K562 (cell line): ENCODE data around the gene KIF5C. TPM values are rescaled to one million over a fixed set of nuclear protein-coding genes. Genes with fewer than 3 reads are reported as not detected.

ENCODE experiments used
- ARNT ChIP-seq, 2 experiments: fragments of 450-650 bp; IDR thresholded peaks; 2 replicates each; pipeline ENCODE4 v1.6.1; 2016; ENCODE audit warnings: mild to moderate bottlenecking in 1 of 2
- GMEB1 ChIP-seq: fragments of 250-450 bp; sonication (Bioruptor Pico); IDR thresholded peaks from 2 replicates; pipeline ENCODE4 v1.4.0; 2020; ENCODE audit warnings: mild to moderate bottlenecking
- LARP7 ChIP-seq: fragments of 450-650 bp; IDR thresholded peaks from 2 replicates; pipeline ENCODE4 v1.6.1; 2016
- NCOR1 ChIP-seq: fragments of 450-650 bp; IDR thresholded peaks from 2 replicates; pipeline ENCODE4 v1.6.1; 2016; ENCODE audit warnings: mild to moderate bottlenecking, moderate library complexity
- SAP30 ChIP-seq: fragments of 200-600 bp; sonication (generic); IDR thresholded peaks from 2 replicates; pipeline ENCODE4 v1.6.1; 2012; ENCODE audit warnings: borderline replicate concordance, low read depth, mild to moderate bottlenecking, moderate library complexity, low read length, control low read depth, inconsistent platforms; ENCODE audit not compliant: insufficient read depth, poor library complexity, severe bottlenecking
- SMC3 ChIP-seq: conservative IDR thresholded peaks from 2 replicates; pipeline ENCODE4 v1.6.1; 2011; ENCODE audit warnings: low read depth, low read length, improper control_type of control experiment; ENCODE audit not compliant: insufficient read depth
- TBP ChIP-seq: optimal IDR thresholded peaks from 2 replicates; pipeline ENCODE3; 2011; ENCODE audit warnings: low read depth, low read length, improper control_type of control experiment
- ZNF140 ChIP-seq: fragments of 250-450 bp; sonication (Bioruptor Pico); IDR thresholded peaks from 2 replicates; pipeline ENCODE4 v1.8.0; 2021; ENCODE audit warnings: moderate library complexity, mild to moderate bottlenecking, inconsistent platforms
- ZNF785 ChIP-seq: fragments of 250-450 bp; sonication (Bioruptor Pico); IDR thresholded peaks from 2 replicates; pipeline ENCODE4 v1.4.0; 2020; ENCODE audit warnings: mild to moderate bottlenecking
- polyA plus RNA-seq, 8 experiments: library from polyadenylated mRNA; depleted of rRNA in 4 of 8; stranded (reverse) in 5 of 8; unstranded in 3 of 8; fragments of >200 nt; fragmentation: Nextera tagmentation in 2 of 8; fragmentation: Illumina TruSeq in 1 of 8; extraction: Ambion mirVana in 2 of 8; extraction: Trizol in 1 of 8; gene quantifications; 2 replicates each; pipeline versions ENCODE4 v1.2.1 to v1.2.3, GENCODE V29; 2011 to 2014; ENCODE audit warnings: inconsistent platforms in 1 of 8, missing spikeins in 1 of 8
- total RNA-seq, 7 experiments: library from RNA; depleted of rRNA in 6 of 7; stranded (reverse); fragments of >200 nt in 6 of 7; fragmentation: Illumina TruSeq in 2 of 7; extraction: Trizol in 2 of 7; gene quantifications; 2 replicates each; pipeline versions ENCODE4 v1.2.1 to v1.2.3, GENCODE V29; 2011 to 2021; ENCODE audit warnings: low replicate concordance in 1 of 7
- TF ChIP-seq, protein P1 (sequence below): fragments of 250-450 bp; sonication (Bioruptor Pico); IDR thresholded peaks from 2 replicates; pipeline ENCODE4 v1.5.0; 2022; ENCODE audit warnings: mild to moderate bottlenecking
- TF ChIP-seq, protein P2 (sequence below): IDR thresholded peaks from 2 replicates; pipeline ENCODE4 v1.6.1; 2014; ENCODE audit warnings: antibody characterized with exemption

Gene KIF5C
- total and polyA plus RNA-seq, 9 of the 15 experiments (the other 6 are each of a cell fraction or from before 2014, with no cell fraction given): 0.01 to 0.09 (median 0.01) TPM; not detected in 6

GRCh38 chr2:148888003-148888501 is 13.0 kb downstream of the KIF5C start (continued):
- no peak for TF ChIP-seq ZNF140 (CRISPR knock-in tag)
- no peak for TF ChIP-seq GMEB1
- no peak for TF ChIP-seq SAP30
- no peak for TF ChIP-seq SMC3
- TF ChIP-seq NCOR1: no peak
- TF ChIP-seq, protein P1, sequence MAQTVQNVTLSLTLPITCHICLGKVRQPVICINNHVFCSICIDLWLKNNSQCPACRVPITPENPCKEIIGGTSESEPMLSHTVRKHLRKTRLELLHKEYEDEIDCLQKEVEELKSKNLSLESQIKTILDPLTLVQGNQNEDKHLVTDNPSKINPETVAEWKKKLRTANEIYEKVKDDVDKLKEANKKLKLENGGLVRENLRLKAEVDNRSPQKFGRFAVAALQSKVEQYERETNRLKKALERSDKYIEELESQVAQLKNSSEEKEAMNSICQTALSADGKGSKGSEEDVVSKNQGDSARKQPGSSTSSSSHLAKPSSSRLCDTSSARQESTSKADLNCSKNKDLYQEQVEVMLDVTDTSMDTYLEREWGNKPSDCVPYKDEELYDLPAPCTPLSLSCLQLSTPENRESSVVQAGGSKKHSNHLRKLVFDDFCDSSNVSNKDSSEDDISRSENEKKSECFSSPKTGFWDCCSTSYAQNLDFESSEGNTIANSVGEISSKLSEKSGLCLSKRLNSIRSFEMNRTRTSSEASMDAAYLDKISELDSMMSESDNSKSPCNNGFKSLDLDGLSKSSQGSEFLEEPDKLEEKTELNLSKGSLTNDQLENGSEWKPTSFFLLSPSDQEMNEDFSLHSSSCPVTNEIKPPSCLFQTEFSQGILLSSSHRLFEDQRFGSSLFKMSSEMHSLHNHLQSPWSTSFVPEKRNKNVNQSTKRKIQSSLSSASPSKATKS (CRISPR knock-in tag): no peak
- no peak for TF ChIP-seq ZNF785
- TF ChIP-seq TBP: no peak
- TF ChIP-seq LARP7: no peak
- no peak for TF ChIP-seq ARNT (IDR thresholded peaks at IDR 0.05)
- TF ChIP-seq, protein P2, sequence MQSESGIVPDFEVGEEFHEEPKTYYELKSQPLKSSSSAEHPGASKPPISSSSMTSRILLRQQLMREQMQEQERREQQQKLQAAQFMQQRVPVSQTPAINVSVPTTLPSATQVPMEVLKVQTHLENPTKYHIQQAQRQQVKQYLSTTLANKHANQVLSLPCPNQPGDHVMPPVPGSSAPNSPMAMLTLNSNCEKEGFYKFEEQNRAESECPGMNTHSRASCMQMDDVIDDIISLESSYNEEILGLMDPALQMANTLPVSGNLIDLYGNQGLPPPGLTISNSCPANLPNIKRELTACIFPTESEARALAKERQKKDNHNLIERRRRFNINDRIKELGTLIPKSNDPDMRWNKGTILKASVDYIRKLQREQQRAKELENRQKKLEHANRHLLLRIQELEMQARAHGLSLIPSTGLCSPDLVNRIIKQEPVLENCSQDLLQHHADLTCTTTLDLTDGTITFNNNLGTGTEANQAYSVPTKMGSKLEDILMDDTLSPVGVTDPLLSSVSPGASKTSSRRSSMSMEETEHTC: no peak
